Activated CD4-positive, alpha-beta T cell treated with anti-CD3 and anti-CD28 coated beads, Interleukin-2, amount 10 ng/mL, durations not matched to agents 24 days and 14 days (primary cell): ENCODE measurements around the gene SP140. TPM values are rescaled to one million over a fixed set of nuclear protein-coding genes. Genes with fewer than 3 reads are reported as not detected.

ENCODE experiments used
- DNase-seq: peaks from one replicate; pipeline ENCODE4 v3.0.0; 2022
- H3K27ac Mint-ChIP-seq: one replicate; pipeline ENCODE4 v1.8.0; 2022; ENCODE audit warnings: mild to moderate bottlenecking, mixed read lengths
- H3K27me3 Mint-ChIP-seq: one replicate; pipeline ENCODE4 v1.8.0; 2022; ENCODE audit warnings: mixed read lengths
- H3K36me3 Mint-ChIP-seq: one replicate; pipeline ENCODE4 v1.8.0; 2022; ENCODE audit warnings: low read depth, mild to moderate bottlenecking, mixed read lengths
- H3K4me1 Mint-ChIP-seq: one replicate; pipeline ENCODE4 v1.8.0; 2021; ENCODE audit warnings: mixed read lengths
- H3K4me3 Mint-ChIP-seq: one replicate; pipeline ENCODE4 v1.8.0; 2022; ENCODE audit warnings: mild to moderate bottlenecking, moderate library complexity, mixed read lengths
- H3K9me3 Mint-ChIP-seq: one replicate; pipeline ENCODE4 v1.8.0; 2021; ENCODE audit warnings: mixed read lengths
- intact Hi-C: fragments of 100-400 bp; cut with micrococcal nuclease; formaldehyde crosslinking; loops from one replicate; pipeline ENCODE4 v1.15.1; 2023
- total RNA-seq: library from RNA; stranded (reverse); gene quantifications from 2 replicates; pipeline ENCODE4 v1.2.3, GENCODE V29; 2022

The SP140 gene
- 236 and 241 TPM in 2 replicates for total RNA-seq

GRCh38 chr2:230225486-230225885 is at the start of gene SP140:
Gene SP140 (plus strand): TSS chr2:230225736. CDS start chr2:230225845, 109 bp downstream.
- H3K4me3 Mint-ChIP-seq, result peak within 1 kb of the TSS; percentile 85

GRCh38 chr2:230176996-230177395 is 48.5 kb upstream of the SP140 start:
- no peaks in the 10 kb centered on the region for H3K27me3 Mint-ChIP-seq
- H3K27ac Mint-ChIP-seq, result no peak overlapping the region
- H3K4me1 Mint-ChIP-seq, result peaks cover 2% of the 10 kb centered on the region
- no peak overlapping the region for H3K4me3 Mint-ChIP-seq
- peak; percentile 52 for DNase-seq
- intact Hi-C loops, result no loop called here
- H3K9me3 Mint-ChIP-seq, result peaks cover 1% of the 10 kb centered on the region
- H3K36me3 Mint-ChIP-seq, result peaks cover 92% of the 10 kb centered on the region

More at GRCh38 chr2:230225486-230225885, at the start of gene SP140:
- peaks cover 6% of the 10 kb centered on the region for H3K9me3 Mint-ChIP-seq
- H3K4me1 Mint-ChIP-seq, result peaks cover 62% of the 10 kb centered on the region
- peak within 1 kb of the TSS; percentile 98 for H3K27ac Mint-ChIP-seq
- DNase-seq, result peak; percentile 95
- intact Hi-C loops, result loop anchor here (1.0 to 5.0 kb wide), 5 partner anchors 9 to 387 kb away; no protein-coding TSS in a partner anchor
- H3K36me3 Mint-ChIP-seq, result peaks cover 46% of the 10 kb centered on the region
- H3K27me3 Mint-ChIP-seq, result no peaks in the 10 kb centered on the region

- Mint-ChIP-seq H3K36me3 (peaks cover 90% of the 10 kb centered on the region), H3K4me3 (no peak overlapping the region), H3K27ac (no peak overlapping the region), H3K9me3 (peaks cover 3% of the 10 kb centered on the region), H3K27me3 (no peaks in the 10 kb centered on the region), H3K4me1 (peaks cover 4% of the 10 kb centered on the region)
- intact Hi-C loops, result no loop called here
- no peak for DNase-seq
These were observed 46.7 kb upstream of the SP140 start for GRCh38 chr2:230178546-230179485.

GRCh38 chr2:230179907-230180306 is 45.6 kb upstream of the SP140 start:
- Mint-ChIP-seq H3K4me3 (no peak overlapping the region), H3K27ac (no peak overlapping the region), H3K27me3 (no peaks in the 10 kb centered on the region), H3K4me1 (peaks cover 4% of the 10 kb centered on the region), H3K36me3 (peaks cover 87% of the 10 kb centered on the region), H3K9me3 (peaks cover 3% of the 10 kb centered on the region)
- DNase-seq, result no peak
- intact Hi-C loops, result no loop called here

- no peak overlapping the region for H3K27ac Mint-ChIP-seq
- intact Hi-C loops, result no loop called here
- H3K27me3 Mint-ChIP-seq, result no peaks in the 10 kb centered on the region
- peak; percentile 50 for DNase-seq
- peaks cover 3% of the 10 kb centered on the region for H3K9me3 Mint-ChIP-seq
- H3K36me3 Mint-ChIP-seq, result peaks cover 88% of the 10 kb centered on the region
- no peak overlapping the region for H3K4me3 Mint-ChIP-seq
- H3K4me1 Mint-ChIP-seq, result peaks cover 6% of the 10 kb centered on the region
These were observed 44.3 kb upstream of the SP140 start for GRCh38 chr2:230181195-230181594.

- no peak overlapping the region for H3K27ac Mint-ChIP-seq
- peaks cover 5% of the 10 kb centered on the region for H3K4me1 Mint-ChIP-seq
- intact Hi-C loops, result no loop called here
- H3K27me3 Mint-ChIP-seq, result no peaks in the 10 kb centered on the region
- peaks cover 18% of the 10 kb centered on the region for H3K9me3 Mint-ChIP-seq
- DNase-seq, result peak; percentile 45
- H3K4me3 Mint-ChIP-seq, result no peak overlapping the region
- peaks cover 88% of the 10 kb centered on the region for H3K36me3 Mint-ChIP-seq
These were observed 40.6 kb upstream of the SP140 start for GRCh38 chr2:230184727-230185578.

- H3K4me3 Mint-ChIP-seq, result no peak overlapping the region
- DNase-seq, result no peak
- no peaks in the 10 kb centered on the region for H3K27me3 Mint-ChIP-seq
- H3K27ac Mint-ChIP-seq, result peak overlapping the region; percentile 48
- intact Hi-C loops, result no loop called here
- H3K4me1 Mint-ChIP-seq, result peaks cover 26% of the 10 kb centered on the region
- peaks cover 3% of the 10 kb centered on the region for H3K9me3 Mint-ChIP-seq
- H3K36me3 Mint-ChIP-seq, result peaks cover 82% of the 10 kb centered on the region
These were observed 23.0 kb upstream of the SP140 start for GRCh38 chr2:230202430-230203109.

GRCh38 chr2:230203110-230203676 is 22.3 kb upstream of the SP140 start:
- no peaks in the 10 kb centered on the region for H3K27me3 Mint-ChIP-seq
- intact Hi-C loops, result no loop called here
- peaks cover 26% of the 10 kb centered on the region for H3K4me1 Mint-ChIP-seq
- no peak for DNase-seq
- peaks cover 76% of the 10 kb centered on the region for H3K36me3 Mint-ChIP-seq
- H3K27ac Mint-ChIP-seq, result peak overlapping the region; percentile 48
- H3K9me3 Mint-ChIP-seq, result peaks cover 3% of the 10 kb centered on the region
- H3K4me3 Mint-ChIP-seq, result no peak overlapping the region

- Mint-ChIP-seq H3K4me1 (peaks cover 26% of the 10 kb centered on the region), H3K27ac (peak overlapping the region; percentile 6), H3K9me3 (peaks cover 3% of the 10 kb centered on the region), H3K27me3 (no peaks in the 10 kb centered on the region), H3K36me3 (peaks cover 59% of the 10 kb centered on the region), H3K4me3 (no peak overlapping the region)
- no peak for DNase-seq
- intact Hi-C loops, result loop anchor here (2.0 kb wide), 1 partner anchor 14 kb away; the partner anchor contains the start of gene SP110
These were observed 20.5 kb upstream of the SP140 start for GRCh38 chr2:230205034-230205433.

- Mint-ChIP-seq H3K4me1 (peaks cover 26% of the 10 kb centered on the region), H3K9me3 (peaks cover 3% of the 10 kb centered on the region), H3K27ac (peak overlapping the region; percentile 2), H3K4me3 (no peak overlapping the region), H3K27me3 (no peaks in the 10 kb centered on the region), H3K36me3 (peaks cover 52% of the 10 kb centered on the region)
- intact Hi-C loops, result loop anchor here (2.0 kb wide), 1 partner anchor 13 kb away; the partner anchor contains the start of gene SP110
- no peak for DNase-seq
These were observed 19.8 kb upstream of the SP140 start for GRCh38 chr2:230205721-230206120.

GRCh38 chr2:230208576-230208975 is 17.0 kb upstream of the SP140 start:
- no peak for DNase-seq
- intact Hi-C loops, result no loop called here
- Mint-ChIP-seq H3K27me3 (no peaks in the 10 kb centered on the region), H3K36me3 (peaks cover 54% of the 10 kb centered on the region), H3K4me3 (no peak overlapping the region), H3K4me1 (peaks cover 33% of the 10 kb centered on the region), H3K27ac (no peak overlapping the region), H3K9me3 (peaks cover 3% of the 10 kb centered on the region)

- intact Hi-C loops, result no loop called here
- Mint-ChIP-seq H3K27me3 (no peaks in the 10 kb centered on the region), H3K4me3 (no peak overlapping the region), H3K9me3 (peaks cover 3% of the 10 kb centered on the region), H3K27ac (no peak overlapping the region), H3K4me1 (peaks cover 37% of the 10 kb centered on the region), H3K36me3 (peaks cover 57% of the 10 kb centered on the region)
- DNase-seq, result no peak
These were observed 16.0 kb upstream of the SP140 start for GRCh38 chr2:230209422-230210051.

- Mint-ChIP-seq H3K36me3 (peaks cover 80% of the 10 kb centered on the region), H3K27ac (peak overlapping the region; percentile 45), H3K4me1 (peaks cover 64% of the 10 kb centered on the region), H3K9me3 (peaks cover 4% of the 10 kb centered on the region), H3K27me3 (no peaks in the 10 kb centered on the region), H3K4me3 (peak overlapping the region; percentile 31)
- intact Hi-C loops, result no loop called here
- DNase-seq, result no peak
These were observed 9.0 kb upstream of the SP140 start for GRCh38 chr2:230216489-230216888.
